GM12873 (cell line): ENCODE measurements around the gene WNK2.

Experiments used
- TF ChIP-seq, protein P1 (sequence below): IDR thresholded peaks from 2 replicates; pipeline ENCODE4 v1.5.1; 2012; ENCODE audit warnings: low read depth, mild to moderate bottlenecking, moderate library complexity, low read length, control low read depth; ENCODE audit not compliant: insufficient read depth; ENCODE audit errors: missing control alignments

WNK2 gene

DNA sequence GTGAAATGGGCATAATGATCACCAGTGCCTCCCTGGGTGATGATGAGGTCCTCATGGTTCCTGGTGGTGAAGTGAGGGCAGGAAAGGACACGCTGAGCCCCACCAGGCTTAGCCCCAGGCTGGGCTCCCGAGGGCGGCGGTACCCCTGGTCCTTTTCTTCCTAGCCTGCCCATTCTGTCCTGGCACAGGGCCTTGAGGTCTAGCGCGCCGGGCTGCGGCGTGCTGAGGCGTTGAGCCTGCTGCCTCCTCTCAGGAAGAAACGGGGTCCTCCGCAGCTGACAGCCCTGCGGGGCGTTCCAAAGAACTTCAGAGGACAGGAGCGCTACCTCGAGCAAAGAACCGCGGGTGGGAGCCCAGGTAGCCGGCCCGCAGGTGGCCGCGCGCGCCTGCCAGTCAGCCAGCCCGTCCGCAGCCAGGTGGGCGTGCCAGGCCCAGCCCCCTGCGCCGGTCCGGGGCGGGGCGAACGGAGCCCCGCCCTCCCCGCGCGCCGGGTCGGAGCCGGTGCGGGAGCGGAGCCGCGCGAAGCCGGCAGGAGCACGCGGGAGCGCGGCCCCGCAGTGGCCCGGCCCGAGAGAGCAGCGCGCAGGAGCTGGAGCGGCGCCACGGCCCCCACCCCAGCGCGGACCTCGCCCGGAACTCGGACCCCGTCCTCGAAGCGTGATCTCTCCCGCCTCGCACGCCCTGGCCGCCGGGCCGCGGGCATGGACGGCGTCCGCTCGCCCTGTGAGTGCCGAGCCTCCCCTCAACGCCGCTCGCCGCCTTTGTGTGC is at the start of gene WNK2:
WNK2 (plus strand) TSS at position 477 of the 769 bp plus-strand sequence. CDS start 791 bp downstream, outside the sequence.
- TF ChIP-seq, protein P1, sequence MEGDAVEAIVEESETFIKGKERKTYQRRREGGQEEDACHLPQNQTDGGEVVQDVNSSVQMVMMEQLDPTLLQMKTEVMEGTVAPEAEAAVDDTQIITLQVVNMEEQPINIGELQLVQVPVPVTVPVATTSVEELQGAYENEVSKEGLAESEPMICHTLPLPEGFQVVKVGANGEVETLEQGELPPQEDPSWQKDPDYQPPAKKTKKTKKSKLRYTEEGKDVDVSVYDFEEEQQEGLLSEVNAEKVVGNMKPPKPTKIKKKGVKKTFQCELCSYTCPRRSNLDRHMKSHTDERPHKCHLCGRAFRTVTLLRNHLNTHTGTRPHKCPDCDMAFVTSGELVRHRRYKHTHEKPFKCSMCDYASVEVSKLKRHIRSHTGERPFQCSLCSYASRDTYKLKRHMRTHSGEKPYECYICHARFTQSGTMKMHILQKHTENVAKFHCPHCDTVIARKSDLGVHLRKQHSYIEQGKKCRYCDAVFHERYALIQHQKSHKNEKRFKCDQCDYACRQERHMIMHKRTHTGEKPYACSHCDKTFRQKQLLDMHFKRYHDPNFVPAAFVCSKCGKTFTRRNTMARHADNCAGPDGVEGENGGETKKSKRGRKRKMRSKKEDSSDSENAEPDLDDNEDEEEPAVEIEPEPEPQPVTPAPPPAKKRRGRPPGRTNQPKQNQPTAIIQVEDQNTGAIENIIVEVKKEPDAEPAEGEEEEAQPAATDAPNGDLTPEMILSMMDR = no peak

DNA sequence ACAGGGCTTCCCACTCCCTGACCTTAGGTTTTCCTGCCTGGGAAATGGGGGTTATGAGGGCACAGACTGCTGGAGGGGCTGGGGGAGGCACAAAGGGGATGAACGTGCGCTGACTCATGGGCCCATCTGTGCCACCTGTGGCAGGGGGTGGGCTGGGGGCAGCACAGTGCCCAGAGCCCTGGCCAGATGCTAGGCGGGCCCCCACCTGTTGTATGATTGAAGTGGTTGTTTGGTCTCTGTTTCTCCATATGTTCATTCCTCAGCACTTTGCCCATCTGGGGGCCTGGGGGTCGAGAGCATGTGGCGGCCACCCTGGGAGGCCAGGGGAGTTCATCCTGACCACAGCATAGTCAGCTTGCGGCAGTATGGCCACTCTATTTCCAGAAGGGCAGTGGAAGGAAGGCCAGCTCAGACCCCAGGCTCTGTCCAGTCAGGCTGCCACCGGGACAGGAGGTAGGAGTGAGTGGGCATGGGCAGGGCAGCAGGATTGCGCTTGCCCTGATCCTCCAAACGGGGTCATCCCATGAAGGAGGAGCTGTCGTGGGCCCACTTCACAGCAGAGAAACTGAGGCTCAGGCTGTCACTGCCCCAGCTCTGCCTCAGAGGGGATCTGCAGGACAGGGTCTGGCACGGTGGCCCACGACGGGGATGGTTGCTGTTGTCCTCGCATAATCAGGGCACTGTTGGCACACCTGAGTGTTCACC is 49.0 kb upstream of the WNK2 start:
- TF ChIP-seq, protein P1 = no peak

DNA sequence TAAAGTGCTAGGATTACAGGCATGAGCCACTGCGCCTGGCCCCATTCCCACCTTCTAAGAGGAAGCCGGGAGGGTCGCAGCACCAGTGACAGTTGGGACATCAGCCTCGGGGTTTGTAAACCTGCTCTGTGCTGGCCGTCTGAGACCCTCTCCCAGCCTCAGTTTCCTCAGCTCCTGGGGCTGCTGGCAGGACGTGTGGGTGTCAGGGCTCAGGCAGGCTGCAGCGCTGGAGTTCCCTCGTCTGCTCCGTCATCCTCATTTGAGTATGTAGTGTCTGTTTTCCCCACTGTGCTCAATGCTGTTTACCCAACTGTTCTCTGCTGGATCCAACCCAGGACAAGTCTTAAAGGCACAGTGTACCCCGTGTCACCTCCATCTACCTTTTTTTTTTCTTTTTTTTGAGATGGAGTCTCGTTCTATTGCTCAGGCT is 47.9 kb upstream of the WNK2 start:
- TF ChIP-seq, protein P1 = no peak

DNA sequence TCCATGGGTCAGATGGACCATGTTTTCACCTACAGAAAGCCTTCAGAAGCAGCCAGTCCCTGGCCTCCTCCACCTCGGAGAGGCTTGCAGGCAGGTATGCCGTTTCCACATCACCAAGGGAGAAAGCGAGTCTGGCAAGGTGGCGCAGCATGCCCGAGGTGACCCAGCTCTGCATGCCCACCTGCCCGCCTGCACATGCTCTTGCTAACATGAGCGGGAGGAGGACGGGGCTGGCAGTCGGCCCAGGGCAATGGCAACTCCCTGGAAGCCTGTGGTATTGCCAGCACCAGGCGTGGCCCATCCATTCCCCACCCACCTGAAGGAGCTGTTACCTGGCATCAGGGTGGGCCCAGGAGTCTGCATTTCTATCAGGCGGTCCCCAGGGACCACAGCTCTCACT is 46.6 kb upstream of the WNK2 start:
- TF ChIP-seq, protein P1 = no peak

DNA sequence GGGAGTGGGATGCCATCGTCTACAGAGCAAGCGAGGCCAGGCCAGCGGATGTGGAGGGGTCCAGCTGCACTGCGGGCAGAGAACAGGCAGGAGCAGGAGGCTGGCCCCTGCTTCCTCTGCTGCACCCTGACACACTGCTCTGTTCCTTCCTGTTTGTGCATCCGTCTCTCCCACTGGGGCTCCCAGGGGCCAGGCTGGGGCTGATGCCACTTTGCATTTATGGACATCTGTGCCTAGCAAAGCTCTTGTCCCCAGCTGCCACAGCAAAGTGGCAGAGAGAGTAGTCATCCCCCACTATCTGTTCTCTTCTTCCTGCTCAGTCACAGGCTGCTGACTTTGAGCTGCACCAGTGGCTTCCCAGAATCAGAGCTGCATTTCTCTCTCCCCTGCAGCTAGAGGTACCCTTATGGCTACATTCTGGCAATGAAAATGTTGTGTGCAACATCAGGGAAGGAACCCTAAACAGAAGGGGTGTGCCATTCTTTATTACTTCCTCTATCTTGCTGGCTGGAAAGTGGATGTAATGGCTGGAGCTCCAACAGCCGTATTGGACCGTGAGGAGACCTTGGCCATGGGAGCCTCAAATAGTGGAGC is 45.7 kb upstream of the WNK2 start:
- TF ChIP-seq, protein P1 = no peak

DNA sequence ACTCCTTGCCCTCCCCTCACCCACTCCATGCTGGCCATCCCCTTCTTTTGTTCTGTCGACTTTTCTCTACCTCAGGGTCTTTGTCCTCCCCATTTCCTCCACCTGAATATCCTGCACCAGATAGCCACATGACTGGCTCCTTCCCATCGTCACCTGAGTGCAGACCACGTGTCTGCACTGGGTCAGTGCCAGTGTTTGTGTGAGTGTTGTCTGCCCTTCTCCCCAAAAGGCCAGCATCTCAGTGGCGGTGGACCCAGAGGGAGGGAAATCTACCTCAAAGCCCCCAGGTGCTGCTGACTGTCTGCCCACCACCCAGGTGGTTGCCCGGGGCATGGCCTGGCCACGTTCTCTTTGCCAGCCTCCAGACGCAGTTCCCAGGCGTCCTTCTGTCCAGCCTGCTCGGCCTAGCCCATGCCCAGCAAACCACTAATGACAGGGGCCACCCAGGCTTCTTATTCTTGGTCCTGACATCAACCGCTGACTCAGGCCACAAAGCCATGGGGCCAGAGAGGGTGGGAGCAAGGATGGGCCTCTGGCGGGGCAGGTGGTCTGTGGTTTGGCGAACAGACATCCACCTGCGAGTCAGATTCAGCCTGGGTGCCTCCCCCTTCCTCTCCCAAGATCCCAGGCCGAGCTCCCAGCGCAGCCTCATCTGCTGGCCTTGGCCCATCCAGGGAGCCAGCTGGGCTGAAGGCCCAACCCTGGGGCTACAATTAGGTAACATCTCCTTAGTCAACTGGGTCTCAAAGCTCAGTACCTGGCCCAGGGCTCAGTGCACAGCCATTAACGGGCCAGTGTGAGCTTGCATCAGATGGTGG is 44.4 kb upstream of the WNK2 start:
- TF ChIP-seq, protein P1 = no peak
